ENCODE results near the gene NAGLU. TPM values are rescaled to one million over a fixed set of nuclear protein-coding genes. Genes with fewer than 3 reads are reported as not detected.
A peak's percentile ranks its signal among the peaks of the same experiment; 100 is the strongest.

Gene NAGLU
- total and polyA plus RNA-seq, 8 donors: 11.7 to 55.8 (median 21.1) TPM

DNA sequence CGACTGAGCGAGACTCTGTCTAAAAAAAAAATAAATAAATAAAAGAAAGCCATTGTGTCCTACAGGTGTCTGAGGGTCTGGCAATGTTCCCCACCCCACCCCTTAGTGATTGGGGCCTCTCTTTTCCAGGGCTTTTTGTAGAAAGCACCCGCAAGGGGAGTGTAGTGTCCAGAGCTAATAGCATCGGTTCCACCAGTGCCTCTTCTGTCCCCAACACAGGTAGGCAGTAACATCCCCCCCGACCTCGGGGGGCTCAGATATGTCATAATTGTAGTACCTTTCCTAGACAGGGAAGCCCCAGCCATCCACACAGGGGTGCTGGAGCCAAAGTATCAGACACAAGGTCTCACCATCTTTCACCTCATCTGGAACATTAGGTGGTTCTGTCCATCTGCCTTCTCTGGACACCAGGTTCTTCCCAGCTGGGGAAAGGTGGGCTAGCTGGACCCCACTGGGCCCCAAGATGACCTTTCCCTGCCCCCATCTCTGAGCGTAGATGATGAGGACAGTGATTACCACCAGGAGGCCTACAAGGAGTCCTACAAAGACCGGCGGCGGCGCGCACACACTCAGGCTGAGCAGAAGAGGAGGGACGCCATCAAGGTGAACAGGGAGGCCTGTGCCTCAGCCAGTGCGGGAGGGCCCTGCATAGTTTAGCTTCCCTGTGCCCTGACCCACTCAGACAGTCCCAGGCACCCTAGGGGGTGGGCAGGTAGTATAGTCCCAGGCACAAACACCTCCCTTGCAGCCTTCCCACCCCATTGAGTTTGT lies 32.5 kb downstream of the NAGLU start:
- no peak for TF ChIP-seq POLR2A (IDR thresholded peaks at IDR 0.05)
- no peak for TF ChIP-seq EP300 (IDR thresholded peaks at IDR 0.05)
- TF ChIP-seq POLR2AphosphoS5 (IDR thresholded peaks at IDR 0.05): no peak
- TF ChIP-seq, protein P1, sequence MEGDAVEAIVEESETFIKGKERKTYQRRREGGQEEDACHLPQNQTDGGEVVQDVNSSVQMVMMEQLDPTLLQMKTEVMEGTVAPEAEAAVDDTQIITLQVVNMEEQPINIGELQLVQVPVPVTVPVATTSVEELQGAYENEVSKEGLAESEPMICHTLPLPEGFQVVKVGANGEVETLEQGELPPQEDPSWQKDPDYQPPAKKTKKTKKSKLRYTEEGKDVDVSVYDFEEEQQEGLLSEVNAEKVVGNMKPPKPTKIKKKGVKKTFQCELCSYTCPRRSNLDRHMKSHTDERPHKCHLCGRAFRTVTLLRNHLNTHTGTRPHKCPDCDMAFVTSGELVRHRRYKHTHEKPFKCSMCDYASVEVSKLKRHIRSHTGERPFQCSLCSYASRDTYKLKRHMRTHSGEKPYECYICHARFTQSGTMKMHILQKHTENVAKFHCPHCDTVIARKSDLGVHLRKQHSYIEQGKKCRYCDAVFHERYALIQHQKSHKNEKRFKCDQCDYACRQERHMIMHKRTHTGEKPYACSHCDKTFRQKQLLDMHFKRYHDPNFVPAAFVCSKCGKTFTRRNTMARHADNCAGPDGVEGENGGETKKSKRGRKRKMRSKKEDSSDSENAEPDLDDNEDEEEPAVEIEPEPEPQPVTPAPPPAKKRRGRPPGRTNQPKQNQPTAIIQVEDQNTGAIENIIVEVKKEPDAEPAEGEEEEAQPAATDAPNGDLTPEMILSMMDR (IDR thresholded peaks at IDR 0.05): no peak
- intact Hi-C loops (cut with DNase I; ENCODE audit: low total_unique reads): no loop called here
- 78 to 90% (median 84%) methylated on average over 14 of the region's 14 CpGs for WGBS, 5 donors
- no peak for DNase-seq
- H3K36me3 ChIP-seq: peaks cover 68 to 79% (median 76%) of the 10 kb centered on the region in 4 donors
- peak overlapping the region; percentile 13 to 99 (median 97) for H3K27ac ChIP-seq
- no peaks in the 10 kb centered on the region for H3K9me3 ChIP-seq
- H3K4me1 ChIP-seq: peaks cover 52 to 90% (median 84%) of the 10 kb centered on the region in 4 donors
- peak overlapping the region in 3 of 4 donors; percentile 87 to 94 (median 91) for H3K4me3 ChIP-seq
- H3K27me3 ChIP-seq: no peaks in the 10 kb centered on the region

DNA sequence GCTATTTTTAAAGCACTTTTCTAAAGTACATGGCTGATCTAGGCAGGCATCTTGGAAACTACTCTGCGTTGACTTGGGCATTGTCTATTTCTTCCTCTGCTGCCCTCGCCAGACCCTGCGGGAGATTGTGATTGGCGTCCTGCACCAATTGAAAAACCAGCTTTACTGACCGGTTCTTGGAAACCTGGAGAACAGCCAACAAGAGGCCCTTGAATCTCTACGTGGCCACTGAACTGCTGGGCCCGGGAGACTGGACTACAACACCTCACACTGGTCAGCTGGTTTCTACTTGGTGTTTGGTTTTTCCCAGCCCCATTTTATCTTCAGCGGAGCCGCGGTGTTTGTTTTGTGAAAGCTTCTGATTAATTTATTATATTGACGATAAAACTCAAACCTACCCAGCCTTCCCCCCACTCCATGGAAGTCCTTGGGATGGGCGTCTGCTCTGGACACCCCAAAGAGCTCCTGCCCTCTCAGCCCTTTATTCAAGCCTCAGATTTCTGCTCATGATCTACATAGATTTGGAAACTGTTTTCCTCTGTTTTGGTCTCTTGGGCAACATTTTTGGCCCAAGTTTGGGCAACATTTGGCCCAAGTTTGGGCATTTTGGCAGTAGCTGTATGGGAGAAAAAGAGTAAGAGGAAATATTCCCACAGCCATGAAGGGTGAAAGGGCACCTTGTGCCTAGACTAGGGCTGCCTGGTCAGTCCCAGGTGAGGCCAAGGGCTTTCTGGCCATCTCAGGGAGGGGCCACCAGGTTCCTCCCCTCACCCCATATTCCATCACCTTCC lies 35.6 kb downstream of the NAGLU start:
- Histone ChIP-seq H3K4me3 (peak overlapping the region in 1 of 4 donors; percentile 14), H3K9me3 (no peaks in the 10 kb centered on the region), H3K27me3 (no peaks in the 10 kb centered on the region), H3K4me1 (peaks cover 35 to 87% (median 60%) of the 10 kb centered on the region in 4 donors), H3K36me3 (peaks cover 59 to 81% (median 71%) of the 10 kb centered on the region in 4 donors), H3K27ac (peak overlapping the region; percentile 55 to 74 (median 68))
- peak; percentile 83 to 84 for DNase-seq
- peak in 2 of 3 donors; percentile 9 to 35 for TF ChIP-seq POLR2AphosphoS5 (IDR thresholded peaks at IDR 0.05)
- TF ChIP-seq, protein P1 (IDR thresholded peaks at IDR 0.05): no peak
- TF ChIP-seq POLR2A (IDR thresholded peaks at IDR 0.05): no peak
- no peak for TF ChIP-seq EP300 (IDR thresholded peaks at IDR 0.05)
- intact Hi-C loops (cut with DNase I; ENCODE audit: low total_unique reads): no loop called here
- WGBS, 5 donors: 27 to 62% (median 41%) methylated on average over 12 of the region's 12 CpGs

DNA sequence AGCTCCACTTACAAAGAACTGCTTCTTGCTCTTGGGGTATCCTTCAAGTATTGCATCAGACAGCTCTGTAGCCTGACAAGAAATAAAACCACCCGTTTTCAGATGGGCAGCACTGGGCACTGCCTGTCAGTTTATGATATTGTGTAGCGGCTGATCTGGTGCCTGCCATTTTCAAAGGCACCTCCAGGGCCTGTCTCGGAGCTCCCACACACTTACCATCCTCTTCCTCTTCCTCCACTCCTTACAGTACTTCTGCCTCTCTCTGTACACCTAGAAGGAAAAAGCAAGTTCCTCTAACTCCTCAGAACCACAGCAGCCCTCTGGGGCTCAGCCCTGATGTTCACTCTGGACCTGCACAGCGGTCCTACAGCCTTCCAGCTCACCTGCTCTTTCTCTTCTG lies 37.1 kb downstream of the NAGLU start:
- H3K4me1 ChIP-seq: peaks cover 35 to 88% (median 62%) of the 10 kb centered on the region in 4 donors
- intact Hi-C loops (cut with DNase I; ENCODE audit: low total_unique reads): no loop called here
- H3K36me3 ChIP-seq: peaks cover 59 to 81% (median 71%) of the 10 kb centered on the region in 4 donors
- no peaks in the 10 kb centered on the region for H3K27me3 ChIP-seq
- H3K27ac ChIP-seq: peak overlapping the region in 4 of 5 donors; percentile 22 to 74 (median 62)
- TF ChIP-seq, protein P1 (IDR thresholded peaks at IDR 0.05): no peak
- TF ChIP-seq EP300 (IDR thresholded peaks at IDR 0.05): no peak
- no peak for TF ChIP-seq POLR2A (IDR thresholded peaks at IDR 0.05)
- TF ChIP-seq POLR2AphosphoS5 (IDR thresholded peaks at IDR 0.05): no peak
- 73 to 87% (median 79%) methylated on average over 4 of the region's 4 CpGs for WGBS, 5 donors
- no peak for DNase-seq
- no peaks in the 10 kb centered on the region for H3K9me3 ChIP-seq
- H3K4me3 ChIP-seq: no peak overlapping the region

GRCh38 chr17:42574463-42574862 lies 38.4 kb downstream of the NAGLU start:
- no peak for DNase-seq
- peaks cover 31 to 88% (median 59%) of the 10 kb centered on the region in 4 donors for H3K4me1 ChIP-seq
- 71 to 83% (median 76%) methylated on average over 3 of the region's 3 CpGs for WGBS, 5 donors
- no peak overlapping the region for H3K27ac ChIP-seq
- H3K27me3 ChIP-seq: no peaks in the 10 kb centered on the region
- H3K4me3 ChIP-seq: no peak overlapping the region
- intact Hi-C loops (cut with DNase I; ENCODE audit: low total_unique reads): no loop called here
- H3K9me3 ChIP-seq: no peaks in the 10 kb centered on the region
- TF ChIP-seq EP300 (IDR thresholded peaks at IDR 0.05) (no peak), POLR2A (IDR thresholded peaks at IDR 0.05) (no peak), POLR2AphosphoS5 (IDR thresholded peaks at IDR 0.05) (no peak)
- TF ChIP-seq, protein P1 (IDR thresholded peaks at IDR 0.05): no peak
- H3K36me3 ChIP-seq: peaks cover 47 to 72% (median 60%) of the 10 kb centered on the region in 4 donors
